GM13976 (cell line): ENCODE measurements around the gene KLHDC2.
"Not testable (repeated sequence)": the region's sequence is repeated elsewhere in the genome, so short reads cannot be mapped to it uniquely, and the experiment has no call there.

Source experiments
- DNase-seq: peaks from one replicate; pipeline ENCODE4 v3.0.0; 2012; ENCODE audit warnings: low spot score
- CTCF ChIP-seq: IDR thresholded peaks from 2 replicates; pipeline ENCODE4 v1.5.1; 2012; ENCODE audit warnings: borderline replicate concordance, mild to moderate bottlenecking; ENCODE audit not compliant: insufficient read depth; ENCODE audit errors: extremely low read depth, missing control alignments, control extremely low read depth
- in situ Hi-C: fragments of 300-500 bp; cut with MboI; formaldehyde crosslinking; loops from one replicate; pipeline ENCODE4 v1.12.0; 2022; ENCODE audit warnings: low sequenced_read_pairs, mixed read lengths, inconsistent platforms; ENCODE audit not compliant: unreplicated experiment

KLHDC2 gene

GRCh38 chr14:49783394-49784014 lies 15.6 kb downstream of the KLHDC2 start:
- TF ChIP-seq CTCF = no peak
- DNase-seq = no peak
- in situ Hi-C loops = no loop called here

GRCh38 chr14:49786315-49786714 lies 18.4 kb downstream of the KLHDC2 start:
- TF ChIP-seq CTCF = no peak
- in situ Hi-C loops = no loop called here
- no peak for DNase-seq

GRCh38 chr14:49792618-49793017 lies 24.7 kb downstream of the KLHDC2 start:
- no peak for DNase-seq
- no peak for TF ChIP-seq CTCF
- in situ Hi-C loops = no loop called here

- no peak for DNase-seq
- in situ Hi-C loops = no loop called here
- no peak for TF ChIP-seq CTCF
These were observed 28.1 kb downstream of the KLHDC2 start for GRCh38 chr14:49796025-49796424.

GRCh38 chr14:49808780-49809179 lies 40.8 kb downstream of the KLHDC2 start:
- no peak for DNase-seq
- in situ Hi-C loops = no loop called here
- TF ChIP-seq CTCF = no peak

GRCh38 chr14:49816118-49816517 lies 48.2 kb downstream of the KLHDC2 start:
- DNase-seq, in situ Hi-C loops: not testable (repeated sequence)

- TF ChIP-seq CTCF = no peak
- in situ Hi-C loops = no loop called here
- DNase-seq = no peak
These were observed 48.9 kb downstream of the KLHDC2 start for GRCh38 chr14:49816844-49817243.
